NB4 (cell line): ENCODE results near the gene PIEZO2.

Experiments used
- DNase-seq: peaks from one replicate; pipeline ENCODE4 v3.0.0; 2010; ENCODE audit warnings: low read depth
- H3K4me3 ChIP-seq: one replicate; pipeline ENCODE4 v1.5.1; 2011; ENCODE audit warnings: mild to moderate bottlenecking, low read depth, low read length, moderate library complexity
- MYC ChIP-seq: IDR thresholded peaks from 2 replicates; pipeline ENCODE4 v1.6.1; 2011; ENCODE audit warnings: low read depth, low read length
- POLR2A ChIP-seq: IDR thresholded peaks from 2 replicates; pipeline ENCODE4 v1.6.1; 2011; ENCODE audit warnings: mild to moderate bottlenecking; ENCODE audit not compliant: insufficient read length; ENCODE audit errors: extremely low read depth
- TF ChIP-seq, protein P1 (sequence below): IDR thresholded peaks from one replicate; pipeline ENCODE4 v1.5.1; 2012; ENCODE audit warnings: low read depth, low read length
- TF ChIP-seq, protein P2 (sequence below): IDR thresholded peaks from 2 replicates; pipeline ENCODE4 v1.6.1; 2011; ENCODE audit warnings: low read depth, low read length

The PIEZO2 gene

DNA sequence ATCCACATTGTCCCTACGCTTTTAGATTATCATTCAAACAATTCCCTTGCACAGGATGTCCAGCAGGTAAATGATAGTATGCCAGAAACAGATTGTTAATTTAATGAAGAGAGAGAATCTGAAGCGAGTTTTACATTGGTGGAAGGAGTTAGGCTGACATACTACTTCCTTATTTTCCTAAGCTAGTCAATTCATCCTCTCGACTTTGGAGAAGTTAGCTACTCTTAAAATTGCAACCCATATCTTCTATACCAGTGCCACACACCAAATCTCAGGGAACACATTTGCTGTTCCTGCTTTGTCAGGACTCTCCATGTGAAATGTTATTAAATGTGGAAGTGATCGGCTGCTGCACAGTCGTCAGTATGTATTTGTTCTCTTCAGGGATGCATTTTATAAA is 374.3 kb downstream of the PIEZO2 start:
- TF ChIP-seq MYC = no peak
- TF ChIP-seq, protein P1, sequence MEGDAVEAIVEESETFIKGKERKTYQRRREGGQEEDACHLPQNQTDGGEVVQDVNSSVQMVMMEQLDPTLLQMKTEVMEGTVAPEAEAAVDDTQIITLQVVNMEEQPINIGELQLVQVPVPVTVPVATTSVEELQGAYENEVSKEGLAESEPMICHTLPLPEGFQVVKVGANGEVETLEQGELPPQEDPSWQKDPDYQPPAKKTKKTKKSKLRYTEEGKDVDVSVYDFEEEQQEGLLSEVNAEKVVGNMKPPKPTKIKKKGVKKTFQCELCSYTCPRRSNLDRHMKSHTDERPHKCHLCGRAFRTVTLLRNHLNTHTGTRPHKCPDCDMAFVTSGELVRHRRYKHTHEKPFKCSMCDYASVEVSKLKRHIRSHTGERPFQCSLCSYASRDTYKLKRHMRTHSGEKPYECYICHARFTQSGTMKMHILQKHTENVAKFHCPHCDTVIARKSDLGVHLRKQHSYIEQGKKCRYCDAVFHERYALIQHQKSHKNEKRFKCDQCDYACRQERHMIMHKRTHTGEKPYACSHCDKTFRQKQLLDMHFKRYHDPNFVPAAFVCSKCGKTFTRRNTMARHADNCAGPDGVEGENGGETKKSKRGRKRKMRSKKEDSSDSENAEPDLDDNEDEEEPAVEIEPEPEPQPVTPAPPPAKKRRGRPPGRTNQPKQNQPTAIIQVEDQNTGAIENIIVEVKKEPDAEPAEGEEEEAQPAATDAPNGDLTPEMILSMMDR = no peak
- no peak for TF ChIP-seq POLR2A
- TF ChIP-seq, protein P2, sequence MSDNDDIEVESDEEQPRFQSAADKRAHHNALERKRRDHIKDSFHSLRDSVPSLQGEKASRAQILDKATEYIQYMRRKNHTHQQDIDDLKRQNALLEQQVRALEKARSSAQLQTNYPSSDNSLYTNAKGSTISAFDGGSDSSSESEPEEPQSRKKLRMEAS = no peak
- H3K4me3 ChIP-seq = no peak overlapping the region
- no peak for DNase-seq

DNA sequence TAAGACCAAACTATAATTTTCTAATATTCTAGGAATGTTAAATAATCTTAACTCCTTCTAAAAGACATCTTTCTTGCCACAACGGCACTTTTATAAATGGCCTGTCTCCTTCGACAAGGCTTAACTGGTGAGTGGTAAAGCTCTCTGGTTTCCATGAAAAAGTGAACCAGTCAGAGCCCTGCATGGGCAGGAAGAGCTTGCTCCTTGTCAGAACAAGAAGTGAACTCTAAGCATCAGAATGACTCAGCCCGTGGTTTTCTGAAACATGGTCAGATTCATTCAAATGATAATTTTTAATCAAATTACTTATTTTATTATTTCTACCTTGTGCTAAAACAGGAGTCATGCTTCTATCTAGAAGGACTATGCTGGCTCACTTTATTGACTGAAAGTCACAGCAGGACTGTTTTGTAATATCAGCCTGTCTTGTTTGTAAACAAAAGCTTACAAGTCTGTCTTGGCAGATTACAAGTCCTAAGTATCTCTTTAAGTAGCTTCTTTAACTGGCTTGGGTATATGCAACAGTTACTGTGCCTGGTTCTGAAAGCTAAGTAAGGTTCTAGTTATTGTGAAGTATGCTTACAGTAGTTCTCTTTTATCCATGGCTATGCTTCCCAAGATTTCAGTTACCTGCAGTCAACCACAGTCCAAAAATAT is 378.2 kb downstream of the PIEZO2 start:
- TF ChIP-seq MYC = no peak
- TF ChIP-seq, protein P2 = no peak
- TF ChIP-seq, protein P1 = no peak
- no peak for TF ChIP-seq POLR2A
- no peak for DNase-seq
- H3K4me3 ChIP-seq = no peak overlapping the region

DNA sequence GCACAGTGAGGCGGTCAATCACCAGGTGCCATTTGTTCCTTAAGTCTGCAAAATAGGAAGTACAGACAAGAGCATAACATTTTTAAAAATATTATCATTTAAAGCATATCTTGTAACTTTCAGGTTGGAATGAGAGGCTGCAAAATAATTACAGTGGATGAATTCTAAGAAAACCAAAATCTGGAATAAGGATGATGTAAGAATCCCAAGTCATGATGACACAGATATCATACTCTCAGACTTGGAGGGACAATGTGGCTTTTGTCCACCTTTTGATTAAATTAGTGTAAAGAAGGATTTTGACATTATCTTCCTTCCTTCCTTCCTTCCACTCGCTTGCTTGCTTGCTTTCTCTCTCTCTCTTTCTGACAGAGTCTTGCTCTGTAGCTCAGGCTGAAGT is 379.1 kb downstream of the PIEZO2 start:
- H3K4me3 ChIP-seq = no peak overlapping the region
- no peak for DNase-seq
- TF ChIP-seq, protein P2 = no peak
- no peak for TF ChIP-seq MYC

DNA sequence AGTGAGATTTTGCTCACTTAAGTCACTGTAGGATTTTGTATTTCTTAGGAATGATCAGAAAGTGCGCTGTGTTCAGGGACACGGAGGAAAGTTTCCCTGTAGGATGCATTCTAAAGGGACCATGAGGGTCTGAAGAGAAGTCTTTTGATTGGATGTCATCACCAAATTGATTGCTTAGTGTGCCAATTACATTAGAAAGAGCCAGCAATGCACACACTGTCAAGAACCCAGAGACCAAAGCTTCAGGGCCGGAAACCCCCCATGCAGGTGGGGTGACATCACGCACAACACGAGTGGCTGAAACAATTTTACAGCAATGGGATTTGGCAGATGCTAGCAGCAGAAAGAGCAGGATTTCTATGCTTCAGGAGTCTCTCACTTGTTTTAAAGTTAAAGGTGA is 381.1 kb downstream of the PIEZO2 start:
- TF ChIP-seq, protein P1 = no peak
- TF ChIP-seq POLR2A (no peak), MYC (no peak)
- TF ChIP-seq, protein P2 = no peak
- DNase-seq = no peak

DNA sequence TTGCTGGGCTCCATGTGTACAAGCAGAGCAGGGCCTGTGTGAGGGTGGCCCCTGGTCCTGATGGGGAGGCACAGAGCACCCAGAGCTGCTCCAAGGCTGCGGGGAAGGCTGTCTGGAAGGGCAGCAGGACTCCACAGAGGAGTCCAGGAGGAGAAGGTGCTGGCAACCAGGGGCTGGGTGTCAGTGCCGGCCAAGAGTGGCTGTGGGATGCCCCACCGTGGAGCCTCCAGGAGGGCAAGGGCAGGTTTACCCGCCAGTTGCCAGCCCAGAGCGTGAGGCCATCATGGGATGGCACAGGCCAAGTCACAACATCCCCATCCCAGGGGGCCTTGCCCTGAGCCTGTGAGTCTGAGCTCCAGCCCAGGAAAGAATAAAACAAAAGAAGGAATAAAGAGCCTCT is 381.7 kb downstream of the PIEZO2 start:
- no peak for TF ChIP-seq POLR2A
- TF ChIP-seq, protein P1 = no peak
- TF ChIP-seq, protein P2 = no peak
- no peak for TF ChIP-seq MYC
- H3K4me3 ChIP-seq = no peak overlapping the region
- no peak for DNase-seq

More for the DNA sequence above, 381.1 kb downstream of the PIEZO2 start:
- no peak overlapping the region for H3K4me3 ChIP-seq

DNA sequence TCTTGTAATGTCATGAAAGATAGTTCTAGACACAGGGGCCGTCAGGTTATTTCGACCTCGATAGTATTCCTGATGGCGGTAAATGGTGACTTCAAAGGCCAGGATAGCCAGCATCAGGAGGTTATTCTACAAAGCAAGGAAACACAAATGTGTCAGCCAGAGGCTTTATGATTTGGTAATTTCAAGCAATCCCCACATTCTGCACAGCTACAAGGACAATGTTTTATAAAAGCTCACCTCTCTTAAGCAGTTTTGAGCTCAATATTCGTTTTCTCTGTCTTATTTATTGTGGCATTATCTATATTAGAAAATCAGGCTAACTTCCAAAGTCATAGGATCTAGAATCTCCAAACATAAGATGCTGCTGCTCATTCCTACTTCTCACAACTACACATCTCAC is 388.4 kb downstream of the PIEZO2 start:
- no peak for DNase-seq
- TF ChIP-seq MYC (no peak), POLR2A (no peak)
- TF ChIP-seq, protein P2 = no peak
- TF ChIP-seq, protein P1 = no peak

More for the DNA sequence above, 388.4 kb downstream of the PIEZO2 start:
- H3K4me3 ChIP-seq = no peak overlapping the region
